ENCODE measurements around the gene FBXL17.

DNA sequence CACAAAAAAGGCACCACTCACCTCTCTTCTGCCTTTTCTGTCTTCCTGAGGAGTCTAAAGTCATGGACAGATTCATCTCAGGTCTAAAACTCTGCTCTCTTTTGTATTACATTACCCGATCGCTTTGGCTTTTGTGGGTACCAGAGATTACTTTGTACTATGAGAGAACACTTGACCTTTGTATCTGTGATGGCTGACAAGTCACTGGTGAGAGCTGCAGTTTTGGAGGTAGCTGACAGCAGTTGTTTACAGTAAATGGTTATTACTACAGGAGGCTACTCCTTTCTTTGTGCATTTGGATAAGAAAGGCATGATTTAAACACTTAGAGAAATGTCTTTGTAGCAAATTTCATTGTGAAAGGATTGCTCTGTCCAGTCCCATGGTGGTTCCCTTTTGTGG lies 307.3 kb downstream of the FBXL17 start:
- no peak for TF ChIP-seq JUND (CRISPR knock-in tag; IDR thresholded peaks at IDR 0.05)
- no peak for TF ChIP-seq SUZ12 (IDR thresholded peaks at IDR 0.05; ENCODE audit: low read depth, low read length)
- TF ChIP-seq EP300 (IDR thresholded peaks at IDR 0.05; ENCODE audit: low read depth in 2 of 2, low read length in 2 of 2), result no peak
- no peak for TF ChIP-seq EP300 (CRISPR knock-in tag; IDR thresholded peaks at IDR 0.05; ENCODE audit: borderline replicate concordance)
- no peak for TF ChIP-seq CC2D1A (CRISPR knock-in tag; IDR thresholded peaks at IDR 0.05)
- TF ChIP-seq, protein P1, sequence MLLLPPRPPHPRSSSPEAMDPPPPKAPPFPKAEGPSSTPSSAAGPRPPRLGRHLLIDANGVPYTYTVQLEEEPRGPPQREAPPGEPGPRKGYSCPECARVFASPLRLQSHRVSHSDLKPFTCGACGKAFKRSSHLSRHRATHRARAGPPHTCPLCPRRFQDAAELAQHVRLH (CRISPR knock-in tag; IDR thresholded peaks at IDR 0.05; ENCODE audit: borderline replicate concordance, low read depth), result no peak
- no peak for TF ChIP-seq YY1 (IDR thresholded peaks at IDR 0.05; ENCODE audit: insufficient read depth, insufficient replicate concordance, low read depth, low read length)
- TF ChIP-seq PHF21A (CRISPR knock-in tag; IDR thresholded peaks at IDR 0.05), result no peak
- no peak for TF ChIP-seq ZNF839 (CRISPR knock-in tag; IDR thresholded peaks at IDR 0.05; ENCODE audit: borderline replicate concordance)
